ENCODE measurements around the gene TMCC1. TPM values are rescaled to one million over a fixed set of nuclear protein-coding genes. Genes with fewer than 3 reads are reported as not detected.

Gene TMCC1
- total RNA-seq, 1 donor from 2014 or later: 33.4 TPM

GRCh38 chr3:129937717-129938116, 44.2 kb upstream of the TMCC1 start:
- Histone ChIP-seq H3K27me3 (ENCODE audit: low read depth) (no peaks in the 10 kb centered on the region), H3K4me3 (no peak overlapping the region), H3K36me3 (no peaks in the 10 kb centered on the region), H3K9me3 (no peaks in the 10 kb centered on the region), H3K4me1 (no peaks in the 10 kb centered on the region), H3K27ac (no peak overlapping the region)
- DNase-seq (no peak), ATAC-seq (no peak)
- no peak for TF ChIP-seq CTCF (IDR thresholded peaks at IDR 0.05)
- intact Hi-C loops (cut with DNase I): no loop called here

GRCh38 chr3:129936757-129937156, 43.2 kb upstream of the TMCC1 start:
- Histone ChIP-seq H3K36me3 (no peaks in the 10 kb centered on the region), H3K9me3 (no peaks in the 10 kb centered on the region), H3K27me3 (ENCODE audit: low read depth) (no peaks in the 10 kb centered on the region), H3K4me1 (no peaks in the 10 kb centered on the region), H3K27ac (no peak overlapping the region), H3K4me3 (peak overlapping the region; percentile 43)
- DNase-seq: no peak
- intact Hi-C loops (cut with DNase I): no loop called here
- peak; percentile 62 to 80 for ATAC-seq
- no peak for TF ChIP-seq CTCF (IDR thresholded peaks at IDR 0.05)

DNA sequence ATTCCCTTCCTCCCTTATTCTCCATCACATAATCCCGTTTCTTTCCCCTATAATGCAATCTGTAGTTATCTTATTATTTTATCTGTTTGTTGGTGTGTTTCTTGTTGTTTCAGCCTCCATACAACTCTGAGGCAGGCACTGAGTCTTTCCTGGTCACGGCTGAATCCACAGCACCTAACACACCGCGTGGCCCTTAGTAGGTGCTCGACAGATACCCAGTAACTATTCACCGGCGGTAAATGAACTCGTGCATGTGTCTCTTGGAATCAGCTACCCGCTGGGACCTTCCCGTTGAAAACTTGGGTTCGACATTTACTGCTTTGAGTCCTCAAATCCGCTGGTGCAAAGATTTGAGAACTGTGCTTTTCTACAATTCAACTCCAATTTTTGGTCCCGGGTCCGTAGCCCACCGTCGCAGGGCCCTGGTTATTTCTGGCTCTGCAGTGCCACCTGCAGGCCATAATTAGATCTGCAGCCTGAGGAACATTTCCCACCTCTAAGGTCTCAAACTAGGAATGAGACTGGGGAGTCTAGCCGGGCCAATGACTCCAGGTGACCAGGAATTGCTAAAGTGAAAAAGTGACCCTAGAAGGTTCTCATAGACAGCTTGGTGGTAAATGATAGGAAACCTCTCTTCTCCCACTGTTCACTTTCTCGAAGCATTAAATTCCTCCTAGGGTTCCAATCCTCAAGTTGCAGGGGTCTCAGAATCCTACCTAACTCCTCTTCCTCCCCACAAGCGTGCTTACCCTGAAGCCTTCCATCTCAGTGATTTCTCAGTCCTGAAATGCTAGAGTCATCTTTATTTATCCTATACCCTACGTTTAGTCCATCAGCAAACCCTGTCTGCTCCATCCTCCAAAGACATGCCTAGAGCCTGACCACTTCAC, 41.0 kb upstream of the TMCC1 start:
- TF ChIP-seq CTCF (IDR thresholded peaks at IDR 0.05): peak; percentile 96
- Histone ChIP-seq H3K9me3 (peaks cover 4% of the 10 kb centered on the region), H3K4me1 (no peaks in the 10 kb centered on the region), H3K36me3 (no peaks in the 10 kb centered on the region), H3K27me3 (ENCODE audit: low read depth) (no peaks in the 10 kb centered on the region), H3K27ac (no peak overlapping the region), H3K4me3 (peak overlapping the region; percentile 31)
- ATAC-seq (peak; percentile 67 to 74), DNase-seq (no peak)
- intact Hi-C loops (cut with DNase I): no loop called here

- no peak for DNase-seq
- Histone ChIP-seq H3K4me3 (no peak overlapping the region), H3K9me3 (peaks cover 12% of the 10 kb centered on the region), H3K36me3 (no peaks in the 10 kb centered on the region), H3K27ac (no peak overlapping the region), H3K27me3 (ENCODE audit: low read depth) (no peaks in the 10 kb centered on the region), H3K4me1 (no peaks in the 10 kb centered on the region)
- ATAC-seq: no peak
- intact Hi-C loops (cut with DNase I): no loop called here
- TF ChIP-seq CTCF (IDR thresholded peaks at IDR 0.05): no peak
Measured at GRCh38 chr3:129933471-129933870, 40.0 kb upstream of the TMCC1 start.

GRCh38 chr3:129929383-129929782, 35.9 kb upstream of the TMCC1 start:
- peaks cover 12% of the 10 kb centered on the region for H3K9me3 ChIP-seq
- no peak overlapping the region for H3K27ac ChIP-seq
- no peak overlapping the region for H3K4me3 ChIP-seq
- ATAC-seq (no peak), DNase-seq (no peak)
- H3K36me3 ChIP-seq: no peaks in the 10 kb centered on the region
- H3K27me3 ChIP-seq (ENCODE audit: low read depth): no peaks in the 10 kb centered on the region
- no peak for TF ChIP-seq CTCF (IDR thresholded peaks at IDR 0.05)
- H3K4me1 ChIP-seq: no peaks in the 10 kb centered on the region
- intact Hi-C loops (cut with DNase I): no loop called here

All from lower lobe of right lung (tissue), 2 donors.